NB4 (cell line): Measurements from ENCODE around the gene ITGB7.

Experiments used
- CTCF ChIP-seq: IDR thresholded peaks from one replicate; pipeline ENCODE4 v1.5.1; 2012; ENCODE audit warnings: low read depth, low read length
- POLR2A ChIP-seq: IDR thresholded peaks from 2 replicates; pipeline ENCODE4 v1.6.1; 2011; ENCODE audit warnings: mild to moderate bottlenecking; ENCODE audit not compliant: insufficient read length; ENCODE audit errors: extremely low read depth
- TF ChIP-seq, protein P1 (sequence below): IDR thresholded peaks from 2 replicates; pipeline ENCODE4 v1.6.1; 2011; ENCODE audit warnings: low read depth, low read length

DNA sequence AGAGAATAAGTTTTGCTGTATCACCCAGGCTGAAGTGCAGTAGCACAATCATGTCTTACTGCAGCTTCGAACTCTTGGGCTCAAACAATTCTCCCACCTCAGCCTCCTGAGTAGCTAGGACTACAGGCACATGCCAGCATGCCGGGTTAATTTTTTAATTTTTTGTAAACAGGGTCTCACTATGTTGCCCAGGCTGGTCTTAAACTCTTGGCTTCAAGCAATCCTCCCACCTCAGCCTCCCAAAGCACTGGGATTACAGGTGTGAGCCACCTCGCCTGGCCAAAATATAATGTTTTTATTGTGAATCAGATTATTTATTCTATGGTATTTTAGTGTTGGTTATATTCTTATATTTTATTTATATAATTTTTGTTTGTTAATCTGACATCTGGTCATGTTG, 30.3 kb downstream of the ITGB7 start:
- TF ChIP-seq POLR2A = no peak
- no peak for TF ChIP-seq CTCF
- TF ChIP-seq, protein P1, sequence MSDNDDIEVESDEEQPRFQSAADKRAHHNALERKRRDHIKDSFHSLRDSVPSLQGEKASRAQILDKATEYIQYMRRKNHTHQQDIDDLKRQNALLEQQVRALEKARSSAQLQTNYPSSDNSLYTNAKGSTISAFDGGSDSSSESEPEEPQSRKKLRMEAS = no peak
